Naive thymus-derived CD4-positive, alpha-beta T cell (primary cell): ENCODE data around the gene PBX4. TPM values are rescaled to one million over a fixed set of nuclear protein-coding genes. Genes with fewer than 3 reads are reported as not detected.

Source experiments
- ATAC-seq: fragments of 150-1000 bp; cut with Tn5 transposase; 2 replicates; pipeline ENCODE4 v1.10.0; 2021; ENCODE audit warnings: mild to moderate bottlenecking, moderate library complexity
- CTCF ChIA-PET: fragments of 350-600 bp; sonication (Branson Sonifier 250); formaldehyde crosslinking; loops from one replicate; lab custom pipeline; 2021; ENCODE audit warnings: antibody characterized with exemption; lab: Charles Lee
- POLR2A ChIA-PET: fragments of 350-600 bp; sonication (Branson Sonifier 250); formaldehyde crosslinking; loops from one replicate; lab custom pipeline; 2021; ENCODE audit warnings: antibody characterized with exemption, inconsistent platforms; lab: Charles Lee
- DNase-seq, 9 donors: peaks; one replicate each; pipeline versions ENCODE4 v3.0.0 to v3.0.0-alpha.2; 2020 to 2022; ENCODE audit warnings: mixed read lengths in 1 of 9
- H3K27ac ChIP-seq: one replicate; pipeline ENCODE4 v1.7.0; 2013; ENCODE audit warnings: mild to moderate bottlenecking, low read depth, low read length, moderate library complexity
- H3K27me3 ChIP-seq, 2 donors: one replicate each; pipeline ENCODE4 v1.7.0; 2013; ENCODE audit warnings: low read length in 2 of 2, mild to moderate bottlenecking in 2 of 2, moderate library complexity in 2 of 2; ENCODE audit not compliant: control insufficient read depth in 2 of 2, insufficient read depth in 2 of 2
- H3K36me3 ChIP-seq, 3 experiments: 1 replicate in 2 of 3; 2 replicates in 1 of 3; pipeline ENCODE4 v1.7.0; 2013; ENCODE audit warnings: low read length in 3 of 3, mild to moderate bottlenecking in 3 of 3, moderate library complexity in 1 of 3; ENCODE audit not compliant: insufficient read depth in 3 of 3, control insufficient read depth in 2 of 3
- H3K4me1 ChIP-seq, 2 donors: one replicate each; pipeline ENCODE4 v1.7.0; 2013; ENCODE audit warnings: low read length in 2 of 2, mild to moderate bottlenecking in 2 of 2, moderate library complexity in 1 of 2; ENCODE audit not compliant: control insufficient read depth in 2 of 2, insufficient read depth in 2 of 2
- H3K4me3 ChIP-seq: 2 replicates; pipeline ENCODE4 v1.7.0; 2013; ENCODE audit warnings: mild to moderate bottlenecking, low read length
- H3K9me3 ChIP-seq, 3 experiments: 1 replicate in 2 of 3; 2 replicates in 1 of 3; pipeline ENCODE4 v1.7.0; 2013; ENCODE audit warnings: low read length in 3 of 3; ENCODE audit not compliant: control insufficient read depth in 2 of 3
- H3K27ac Mint-ChIP-seq, 9 donors: one replicate each; pipeline ENCODE4 v1.8.0; 2020 to 2022; ENCODE audit warnings: mixed read lengths in 9 of 9, mild to moderate bottlenecking in 8 of 9, moderate library complexity in 5 of 9, inconsistent platforms in 2 of 9
- H3K27me3 Mint-ChIP-seq, 5 donors: one replicate each; pipeline ENCODE4 v1.8.0; 2021 to 2022; ENCODE audit warnings: mixed read lengths in 5 of 5, mild to moderate bottlenecking in 1 of 5
- H3K36me3 Mint-ChIP-seq, 5 donors: one replicate each; pipeline ENCODE4 v1.8.0; 2020 to 2022; ENCODE audit warnings: mixed read lengths in 5 of 5, mild to moderate bottlenecking in 3 of 5, inconsistent platforms in 1 of 5
- H3K4me1 Mint-ChIP-seq, 7 donors: one replicate each; pipeline ENCODE4 v1.8.0; 2020 to 2022; ENCODE audit warnings: mixed read lengths in 7 of 7, mild to moderate bottlenecking in 3 of 7, inconsistent platforms in 1 of 7
- H3K4me3 Mint-ChIP-seq, 10 donors: one replicate each; pipeline ENCODE4 v1.8.0; 2020 to 2022; ENCODE audit warnings: mild to moderate bottlenecking in 10 of 10, mixed read lengths in 10 of 10, moderate library complexity in 6 of 10, inconsistent platforms in 2 of 10
- H3K9me3 Mint-ChIP-seq, 11 donors: one replicate each; pipeline ENCODE4 v1.8.0; 2020 to 2022; ENCODE audit warnings: mixed read lengths in 11 of 11, mild to moderate bottlenecking in 4 of 11, inconsistent platforms in 1 of 11, moderate library complexity in 1 of 11
- intact Hi-C, 2 donors: fragments of 100-400 bp; cut with micrococcal nuclease; formaldehyde crosslinking; loops; one replicate each; pipeline ENCODE4 v1.15.1; 2023
- polyA plus RNA-seq, 2 donors: library from polyadenylated mRNA; unstranded; fragments of 300-500 nt; fragmentation: Illumina TruSeq; gene quantifications; one replicate each; pipeline ENCODE4 v1.2.3, GENCODE V29; 2021
- total RNA-seq, 6 experiments: library from RNA in 5 of 6; stranded (reverse) in 5 of 6; gene quantifications; 1 replicate in 5 of 6; 2 replicates in 1 of 6; pipeline ENCODE4 v1.2.3 and lab custom pipeline; 2021 to 2026

The PBX4 gene
- total and polyA plus RNA-seq, 7 experiments from 2014 or later, result 3.8 to 42.7 (median 30.9) TPM

GRCh38 chr19:19515642-19516519 is 102.6 kb downstream of the PBX4 start, which contains the start of gene NDUFA13:
NDUFA13 (plus strand) TSS chr19:19516225; CDS start chr19:19516239, 14 bp downstream.
- intact Hi-C loops, result loop anchor here (1.0 to 5.0 kb wide), 7 partner anchors 27 to 1506 kb away; partner anchors contain the start of genes BORCS8 (in 2 of the 2), MAU2 (in 2 of the 2), RFXANK (in 2 of the 2) and SUGP1 (in 2 of the 2)
- H3K27ac Mint-ChIP-seq, result peak within 1 kb of the TSS; percentile 89 to 98 (median 96)
- Histone ChIP-seq H3K27ac (peak within 1 kb of the TSS; percentile 83), H3K27me3 (no peaks in the 10 kb centered on the region), H3K4me3 (peak within 1 kb of the TSS; percentile 96), H3K36me3 (peaks cover 0 to 25% (median 0%) of the 10 kb centered on the region in 3 experiments), H3K4me1 (peaks cover 13 to 14% of the 10 kb centered on the region in 2 donors), H3K9me3 (no peaks in the 10 kb centered on the region)
- DNase-seq (peak; percentile 88 to 98 (median 92)), ATAC-seq (peak; percentile 96)
- POLR2A ChIA-PET, result interaction anchor here (0.6 to 4.2 kb wide), 19 partner anchors 8 to 503 kb away, joined by 3 to 15 read pairs (median 4); partner anchors contain the start of genes ATP13A1, GATAD2A, LPAR2 and ZNF101
- H3K4me1 Mint-ChIP-seq, result peaks cover 16 to 41% (median 26%) of the 10 kb centered on the region in 7 donors
- H3K4me3 Mint-ChIP-seq, result peak within 1 kb of the TSS; percentile 89 to 98 (median 95)
- peaks cover 0 to 25% (median 7%) of the 10 kb centered on the region in 5 donors for H3K36me3 Mint-ChIP-seq
- CTCF ChIA-PET, result interaction anchor here (0.6 to 0.7 kb wide), 2 partner anchors 15 to 275 kb away, joined by 3 to 5 read pairs; no protein-coding TSS in a partner anchor
- H3K9me3 Mint-ChIP-seq, result peaks cover 0 to 3% (median 0%) of the 10 kb centered on the region in 11 donors
- H3K27me3 Mint-ChIP-seq, result no peaks in the 10 kb centered on the region

GRCh38 chr19:19514881-19515641 is 103.4 kb downstream of the PBX4 start, which contains the start of gene TSSK6:
TSSK6 (minus strand) TSS chr19:19515548; CDS start chr19:19515427, 121 bp downstream.
- no peaks in the 10 kb centered on the region for H3K27me3 Mint-ChIP-seq
- peak within 1 kb of the TSS; percentile 83 for H3K27ac ChIP-seq
- peaks cover 13 to 14% of the 10 kb centered on the region in 2 donors for H3K4me1 ChIP-seq
- peaks cover 11 to 33% (median 21%) of the 10 kb centered on the region in 7 donors for H3K4me1 Mint-ChIP-seq
- peak within 1 kb of the TSS; percentile 89 to 98 (median 95) for H3K4me3 Mint-ChIP-seq
- peaks cover 0 to 21% (median 3%) of the 10 kb centered on the region in 5 donors for H3K36me3 Mint-ChIP-seq
- H3K9me3 ChIP-seq, result no peaks in the 10 kb centered on the region
- DNase-seq, result no peak
- peak within 1 kb of the TSS; percentile 89 to 98 (median 96) for H3K27ac Mint-ChIP-seq
- peaks cover 0 to 5% (median 0%) of the 10 kb centered on the region in 11 donors for H3K9me3 Mint-ChIP-seq
- intact Hi-C loops, result loop anchor here in 1 of 2 donors (5.0 kb wide), 2 partner anchors 217 to 1507 kb away; partner anchors contain the start of genes ZNF14 and ZNF430
- ChIA-PET POLR2A (interaction anchor here (0.6 to 4.2 kb wide), 17 partner anchors 8 to 914 kb away, joined by 3 to 15 read pairs (median 5); partner anchors contain the start of genes ATP13A1, GATAD2A, LPAR2 and ZNF101), CTCF (interaction anchor here (0.6 kb wide), 1 partner anchor 275 kb away, joined by 3 read pairs; no protein-coding TSS in a partner anchor)
- H3K27me3 ChIP-seq, result no peaks in the 10 kb centered on the region
- peak within 1 kb of the TSS; percentile 96 for H3K4me3 ChIP-seq
- H3K36me3 ChIP-seq, result peaks cover 0 to 18% (median 0%) of the 10 kb centered on the region in 3 experiments
- no peak for ATAC-seq

GRCh38 chr19:19514215-19514657 is 104.3 kb downstream of the PBX4 start:
- ChIA-PET POLR2A (interaction anchor here (0.6 to 4.2 kb wide), 4 partner anchors 21 to 913 kb away, joined by 3 to 15 read pairs (median 4); partner anchors contain the start of gene GATAD2A), CTCF (no interaction called here)
- Histone ChIP-seq H3K9me3 (no peaks in the 10 kb centered on the region), H3K27me3 (no peaks in the 10 kb centered on the region), H3K4me3 (no peak overlapping the region), H3K4me1 (peaks cover 9 to 14% of the 10 kb centered on the region in 2 donors), H3K36me3 (peaks cover 0 to 11% (median 0%) of the 10 kb centered on the region in 3 experiments), H3K27ac (no peak overlapping the region)
- Mint-ChIP-seq H3K36me3 (peaks cover 0 to 14% (median 2%) of the 10 kb centered on the region in 5 donors), H3K9me3 (peaks cover 0 to 5% (median 0%) of the 10 kb centered on the region in 11 donors), H3K27me3 (no peaks in the 10 kb centered on the region), H3K27ac (peak overlapping the region in 2 of 9 donors; percentile 29 to 59), H3K4me3 (peak overlapping the region in 9 of 10 donors; percentile 23 to 89 (median 59)), H3K4me1 (peaks cover 2 to 26% (median 13%) of the 10 kb centered on the region in 7 donors)
- ATAC-seq, result no peak
- no peak for DNase-seq
- intact Hi-C loops, result no loop called here

GRCh38 chr19:19513682-19514081 is 104.8 kb downstream of the PBX4 start:
- ATAC-seq, result no peak
- CTCF ChIA-PET, result no interaction called here

More at GRCh38 chr19:19513682-19514081, 104.8 kb downstream of the PBX4 start:
- H3K9me3 Mint-ChIP-seq, result peaks cover 0 to 5% (median 0%) of the 10 kb centered on the region in 11 donors
- H3K4me3 ChIP-seq, result no peak overlapping the region
- H3K36me3 Mint-ChIP-seq, result peaks cover 0 to 12% (median 0%) of the 10 kb centered on the region in 5 donors
- peak overlapping the region in 5 of 10 donors; percentile 16 to 89 (median 32) for H3K4me3 Mint-ChIP-seq
- POLR2A ChIA-PET, result interaction anchor here (0.7 to 4.2 kb wide), 2 partner anchors 21 to 108 kb away, joined by 3 to 15 read pairs; partner anchors contain the start of gene GATAD2A
- no peaks in the 10 kb centered on the region for H3K27me3 ChIP-seq
- peak overlapping the region in 1 of 9 donors; percentile 21 for H3K27ac Mint-ChIP-seq
- no peak overlapping the region for H3K27ac ChIP-seq
- H3K27me3 Mint-ChIP-seq, result no peaks in the 10 kb centered on the region
- intact Hi-C loops, result no loop called here
- no peak for DNase-seq
- H3K4me1 Mint-ChIP-seq, result peaks cover 0 to 22% (median 12%) of the 10 kb centered on the region in 7 donors
- peaks cover 0 to 8% (median 0%) of the 10 kb centered on the region in 3 experiments for H3K36me3 ChIP-seq
- H3K9me3 ChIP-seq, result no peaks in the 10 kb centered on the region
- peaks cover 9 to 14% of the 10 kb centered on the region in 2 donors for H3K4me1 ChIP-seq
